Breast epithelium (tissue), 3 donors: Measurements from ENCODE around the gene KRT39.

Experiments used
- POLR2A ChIP-seq: fragments of 450-650 bp; IDR thresholded peaks from one replicate; pipeline ENCODE4 v1.6.1; 2016; ENCODE audit warnings: antibody characterized with exemption, mild to moderate bottlenecking, moderate library complexity
- TF ChIP-seq, protein P1 (sequence below), 3 donors: fragments of 450-650 bp; IDR thresholded peaks; one replicate each; pipeline ENCODE4 v1.5.1; 2016 to 2017; ENCODE audit warnings: antibody characterized with exemption in 3 of 3, mild to moderate bottlenecking in 3 of 3, moderate library complexity in 3 of 3

DNA sequence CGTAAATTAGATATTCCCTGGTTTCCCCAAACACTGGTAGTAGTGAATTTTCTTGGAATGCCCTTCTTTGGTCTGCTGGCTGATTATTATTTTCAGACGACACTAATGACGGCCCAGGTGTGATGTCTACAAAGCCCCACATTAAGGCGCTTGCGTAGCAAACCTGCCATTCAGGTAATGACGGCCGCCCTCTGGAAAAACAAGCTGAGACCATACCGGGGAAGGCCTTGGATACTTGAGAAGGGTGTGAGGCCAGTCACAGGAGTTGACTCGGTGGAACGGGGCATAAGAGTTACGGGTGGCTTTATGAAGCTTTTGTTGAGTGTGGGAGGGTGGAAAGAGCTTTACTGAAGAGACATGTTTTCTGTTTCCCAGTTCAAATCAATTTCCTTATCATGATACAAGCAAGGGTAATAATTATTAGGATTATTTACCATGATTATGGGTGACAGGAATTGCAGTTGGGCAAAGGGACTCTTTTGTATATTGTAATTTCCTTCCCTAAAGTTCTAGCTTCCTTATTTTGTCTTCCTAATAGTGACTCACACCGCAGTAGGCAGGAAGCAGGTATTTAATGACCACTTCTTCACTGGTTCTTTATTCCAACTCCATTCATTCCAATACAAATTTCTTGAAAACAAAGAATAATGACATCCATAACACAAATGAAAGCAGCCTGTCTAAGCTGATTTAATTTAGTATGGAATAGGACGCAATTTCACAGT, 54.1 kb downstream of the KRT39 start:
- TF ChIP-seq, protein P1, sequence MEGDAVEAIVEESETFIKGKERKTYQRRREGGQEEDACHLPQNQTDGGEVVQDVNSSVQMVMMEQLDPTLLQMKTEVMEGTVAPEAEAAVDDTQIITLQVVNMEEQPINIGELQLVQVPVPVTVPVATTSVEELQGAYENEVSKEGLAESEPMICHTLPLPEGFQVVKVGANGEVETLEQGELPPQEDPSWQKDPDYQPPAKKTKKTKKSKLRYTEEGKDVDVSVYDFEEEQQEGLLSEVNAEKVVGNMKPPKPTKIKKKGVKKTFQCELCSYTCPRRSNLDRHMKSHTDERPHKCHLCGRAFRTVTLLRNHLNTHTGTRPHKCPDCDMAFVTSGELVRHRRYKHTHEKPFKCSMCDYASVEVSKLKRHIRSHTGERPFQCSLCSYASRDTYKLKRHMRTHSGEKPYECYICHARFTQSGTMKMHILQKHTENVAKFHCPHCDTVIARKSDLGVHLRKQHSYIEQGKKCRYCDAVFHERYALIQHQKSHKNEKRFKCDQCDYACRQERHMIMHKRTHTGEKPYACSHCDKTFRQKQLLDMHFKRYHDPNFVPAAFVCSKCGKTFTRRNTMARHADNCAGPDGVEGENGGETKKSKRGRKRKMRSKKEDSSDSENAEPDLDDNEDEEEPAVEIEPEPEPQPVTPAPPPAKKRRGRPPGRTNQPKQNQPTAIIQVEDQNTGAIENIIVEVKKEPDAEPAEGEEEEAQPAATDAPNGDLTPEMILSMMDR (IDR thresholded peaks at IDR 0.05): no peak
- TF ChIP-seq POLR2A: no peak
